ENCODE data around the gene CFTR.

- no peak for TF ChIP-seq POLR2A (IDR thresholded peaks at IDR 0.05; ENCODE audit: borderline replicate concordance, extremely low read depth, insufficient read depth, insufficient read length)
- no peak for TF ChIP-seq EZH2 (IDR thresholded peaks at IDR 0.05)
- TF ChIP-seq POLR2AphosphoS5 (IDR thresholded peaks at IDR 0.05; ENCODE audit: low read depth, low read length), result no peak
- no peak for TF ChIP-seq ZNF274 (IDR thresholded peaks at IDR 0.05; ENCODE audit: low read depth, low read length)
- no peak for TF ChIP-seq REST (IDR thresholded peaks at IDR 0.05; ENCODE audit: low read depth)
- no peak for TF ChIP-seq SIN3A (IDR thresholded peaks at IDR 0.05; ENCODE audit: low read depth)
- no peak for TF ChIP-seq CTCF (IDR thresholded peaks at IDR 0.05 in 2 of 3, conservative IDR thresholded peaks at IDR 0.05 in 1 of 3; ENCODE audit: borderline replicate concordance in 1 of 3, insufficient read depth in 1 of 3, low read depth in 2 of 3, low read length in 2 of 3)
- no peak for TF ChIP-seq MAX (IDR thresholded peaks at IDR 0.05)
Measured at GRCh38 chr7:117672453-117672852, 192.6 kb downstream of the CFTR start.
